Measurements from ENCODE around the gene PTH2R. TPM values are rescaled to one million over a fixed set of nuclear protein-coding genes. Genes with fewer than 3 reads are reported as not detected.

Gene PTH2R
- total and polyA plus RNA-seq, 2 experiments from 2014 or later = 0.18 to 0.38 TPM

GRCh38 chr2:208407667-208408066, 1.1 kb downstream of the PTH2R start:
- peak; percentile 69 for DNase-seq (ENCODE audit: low spot score)
- TF ChIP-seq ZNF114 (CRISPR knock-in tag; IDR thresholded peaks at IDR 0.05) = no peak
- TF ChIP-seq, protein P1, sequence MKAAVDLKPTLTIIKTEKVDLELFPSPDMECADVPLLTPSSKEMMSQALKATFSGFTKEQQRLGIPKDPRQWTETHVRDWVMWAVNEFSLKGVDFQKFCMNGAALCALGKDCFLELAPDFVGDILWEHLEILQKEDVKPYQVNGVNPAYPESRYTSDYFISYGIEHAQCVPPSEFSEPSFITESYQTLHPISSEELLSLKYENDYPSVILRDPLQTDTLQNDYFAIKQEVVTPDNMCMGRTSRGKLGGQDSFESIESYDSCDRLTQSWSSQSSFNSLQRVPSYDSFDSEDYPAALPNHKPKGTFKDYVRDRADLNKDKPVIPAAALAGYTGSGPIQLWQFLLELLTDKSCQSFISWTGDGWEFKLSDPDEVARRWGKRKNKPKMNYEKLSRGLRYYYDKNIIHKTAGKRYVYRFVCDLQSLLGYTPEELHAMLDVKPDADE (IDR thresholded peaks at IDR 0.05) = no peak
- TF ChIP-seq CTCF (conservative IDR thresholded peaks at IDR 0.05; ENCODE audit: low read depth in 2 of 2) = peak; percentile 78 to 80
- TF ChIP-seq EZH2 (IDR thresholded peaks at IDR 0.05; ENCODE audit: low read depth, unreplicated experiment) = peak; percentile 16
- peak overlapping the region; percentile 83 for H3K4me2 ChIP-seq

GRCh38 chr2:208413931-208414330, 7.3 kb downstream of the PTH2R start:
- Mint-ChIP-seq H3K4me3 (no peak overlapping the region), H3K36me3 (ENCODE audit: low read depth) (peaks cover 2% of the 10 kb centered on the region; the same call in 2 of the 3 replicates), H3K4me1 (no peaks in the 10 kb centered on the region), H3K9me3 (peaks cover 11% of the 10 kb centered on the region), H3K27me3 (ENCODE audit: insufficient read depth, low read depth, poor library complexity) (no peaks in the 10 kb centered on the region), H3K27ac (no peak overlapping the region)
- H3K79me2 ChIP-seq (replicated peaks; ENCODE audit: insufficient read depth) = no peaks in the 10 kb centered on the region
- no peak overlapping the region for H3K27ac ChIP-seq (ENCODE audit: low read depth)
- no peaks in the 10 kb centered on the region for H3K9me2 ChIP-seq (ENCODE audit: insufficient read depth)
- DNase-seq (ENCODE audit: low spot score) = no peak
- H3K27me3 ChIP-seq (ENCODE audit: insufficient read depth) = no peaks in the 10 kb centered on the region
- H2AFZ ChIP-seq = no peak overlapping the region
- H3F3A ChIP-seq (replicated peaks; ENCODE audit: low read depth) = no peaks in the 10 kb centered on the region
- H3K36me3 ChIP-seq (ENCODE audit: insufficient read depth) = 0 out of 2 replicates have a peak, but pooled peaks cover 6% of the 10 kb centered on the region
- ATAC-seq = no peak
- H3K4me3 ChIP-seq = no peak overlapping the region
- H4K20me1 ChIP-seq (replicated peaks; ENCODE audit: insufficient read depth) = no peaks in the 10 kb centered on the region
- no peak overlapping the region for H3K4me2 ChIP-seq
- H3K4me1 ChIP-seq (ENCODE audit: insufficient read depth) = no peaks in the 10 kb centered on the region
- no peak for TF ChIP-seq EZH2phosphoT487 (IDR thresholded peaks at IDR 0.05; ENCODE audit: unreplicated experiment)
- TF ChIP-seq ZNF331 (CRISPR knock-in tag; IDR thresholded peaks at IDR 0.05; ENCODE audit: low read depth) = no peak
- no peak for TF ChIP-seq CREB1 (CRISPR knock-in tag; IDR thresholded peaks at IDR 0.05; ENCODE audit: low read depth)
- TF ChIP-seq, protein P1 (IDR thresholded peaks at IDR 0.05) = no peak
- TF ChIP-seq POLR2AphosphoS5 (IDR thresholded peaks at IDR 0.05; ENCODE audit: low read depth) = no peak
- no peak for TF ChIP-seq ZNF462 (CRISPR knock-in tag; IDR thresholded peaks at IDR 0.05)

More at GRCh38 chr2:208407667-208408066, 1.1 kb downstream of the PTH2R start:
- no peaks in the 10 kb centered on the region for H3K79me2 ChIP-seq (replicated peaks; ENCODE audit: insufficient read depth)
- Mint-ChIP-seq H3K36me3 (ENCODE audit: low read depth) (no peaks in the 10 kb centered on the region), H3K27me3 (ENCODE audit: insufficient read depth, low read depth, poor library complexity) (peaks cover 24% of the 10 kb centered on the region), H3K4me3 (peak overlapping the region; percentile 72), H3K9me3 (peaks cover 4% of the 10 kb centered on the region; the same call in 1 of the 3 replicates), H3K27ac (no peak overlapping the region), H3K4me1 (peaks cover 8% of the 10 kb centered on the region; the same call in 2 of the 3 replicates)
- ATAC-seq = peak; percentile 69
- H3K4me1 ChIP-seq (ENCODE audit: insufficient read depth) = peaks cover 10% of the 10 kb centered on the region; the same call in 1 of the 2 replicates
- H2AFZ ChIP-seq = no peak overlapping the region
- 0 out of 2 replicates have a peak, but pooled peaks cover 7% of the 10 kb centered on the region for H3F3A ChIP-seq (replicated peaks; ENCODE audit: low read depth)
- H3K27ac ChIP-seq (ENCODE audit: low read depth) = no peak overlapping the region
- H3K9me2 ChIP-seq (ENCODE audit: insufficient read depth) = no peaks in the 10 kb centered on the region
- peaks cover 39% of the 10 kb centered on the region for H3K27me3 ChIP-seq (ENCODE audit: insufficient read depth)
- H3K36me3 ChIP-seq (ENCODE audit: insufficient read depth) = no peaks in the 10 kb centered on the region
- peak overlapping the region; percentile 57 for H3K4me3 ChIP-seq
- no peaks in the 10 kb centered on the region for H4K20me1 ChIP-seq (replicated peaks; ENCODE audit: insufficient read depth)

Measured in GM23338 (cell line).